Measurements from ENCODE around the gene PGK2.
"Not testable (repeated sequence)": the region's sequence is repeated elsewhere in the genome, so short reads cannot be mapped to it uniquely, and the experiment has no call there.

The PGK2 gene

GRCh38 chr6:49787176-49787575 lies at the start of gene PGK2:
Gene PGK2 (minus strand): TSS chr6:49787285. CDS start chr6:49787187, 98 bp downstream.
- no peaks in the 10 kb centered on the region for H3K27me3 ChIP-seq (ENCODE audit: control insufficient read depth, insufficient read depth, low read length)
- no peaks in the 10 kb centered on the region for H3K36me3 ChIP-seq (ENCODE audit: control insufficient read depth, insufficient read depth, low read length)
- H3K4me3 ChIP-seq (ENCODE audit: low read length), result no peak within 1 kb of the TSS
- no peaks in the 10 kb centered on the region for H3K9me3 ChIP-seq (ENCODE audit: control insufficient read depth, low read length)
- no peaks in the 10 kb centered on the region for H3K4me1 ChIP-seq (ENCODE audit: control insufficient read depth, insufficient read depth, low read length)
- H3K9ac ChIP-seq (ENCODE audit: low read length), result no peak within 1 kb of the TSS

GRCh38 chr6:49835140-49835539 lies 48.1 kb upstream of the PGK2 start:
- Histone ChIP-seq H3K9me3 (ENCODE audit: control insufficient read depth, low read length) (no peaks in the 10 kb centered on the region), H3K27me3 (ENCODE audit: control insufficient read depth, insufficient read depth, low read length) (no peaks in the 10 kb centered on the region), H3K9ac (ENCODE audit: low read length) (no peak overlapping the region), H3K4me3 (ENCODE audit: low read length) (no peak overlapping the region), H3K36me3 (ENCODE audit: control insufficient read depth, insufficient read depth, low read length) (no peaks in the 10 kb centered on the region), H3K4me1 (ENCODE audit: control insufficient read depth, insufficient read depth, low read length) (no peaks in the 10 kb centered on the region)

- no peak overlapping the region for H3K9ac ChIP-seq (ENCODE audit: low read length)
- H3K27me3 ChIP-seq (ENCODE audit: control insufficient read depth, insufficient read depth, low read length), result no peaks in the 10 kb centered on the region
- no peak overlapping the region for H3K4me3 ChIP-seq (ENCODE audit: low read length)
- no peaks in the 10 kb centered on the region for H3K36me3 ChIP-seq (ENCODE audit: control insufficient read depth, insufficient read depth, low read length)
- H3K4me1 ChIP-seq (ENCODE audit: control insufficient read depth, insufficient read depth, low read length), result no peaks in the 10 kb centered on the region
- no peaks in the 10 kb centered on the region for H3K9me3 ChIP-seq (ENCODE audit: control insufficient read depth, low read length)
Observed at GRCh38 chr6:49833386-49833785, 46.3 kb upstream of the PGK2 start.

- H3K27me3 ChIP-seq (ENCODE audit: control insufficient read depth, insufficient read depth, low read length), result no peaks in the 10 kb centered on the region
- H3K9me3 ChIP-seq (ENCODE audit: control insufficient read depth, low read length), result no peaks in the 10 kb centered on the region
- H3K9ac ChIP-seq (ENCODE audit: low read length), result no peak overlapping the region
- no peak overlapping the region for H3K4me3 ChIP-seq (ENCODE audit: low read length)
- no peaks in the 10 kb centered on the region for H3K4me1 ChIP-seq (ENCODE audit: control insufficient read depth, insufficient read depth, low read length)
- H3K36me3 ChIP-seq (ENCODE audit: control insufficient read depth, insufficient read depth, low read length), result no peaks in the 10 kb centered on the region
Observed at GRCh38 chr6:49826743-49827406, 39.8 kb upstream of the PGK2 start.

- Histone ChIP-seq H3K9ac (ENCODE audit: low read length) (no peak overlapping the region), H3K36me3 (ENCODE audit: control insufficient read depth, insufficient read depth, low read length) (no peaks in the 10 kb centered on the region), H3K4me1 (ENCODE audit: control insufficient read depth, insufficient read depth, low read length) (no peaks in the 10 kb centered on the region), H3K27me3 (ENCODE audit: control insufficient read depth, insufficient read depth, low read length) (no peaks in the 10 kb centered on the region), H3K4me3 (ENCODE audit: low read length) (no peak overlapping the region), H3K9me3 (ENCODE audit: control insufficient read depth, low read length) (no peaks in the 10 kb centered on the region)
Observed at GRCh38 chr6:49815166-49815565, 28.1 kb upstream of the PGK2 start.

- Histone ChIP-seq H3K36me3 (ENCODE audit: control insufficient read depth, insufficient read depth, low read length) (no peaks in the 10 kb centered on the region), H3K4me1 (ENCODE audit: control insufficient read depth, insufficient read depth, low read length) (no peaks in the 10 kb centered on the region), H3K27me3 (ENCODE audit: control insufficient read depth, insufficient read depth, low read length) (no peaks in the 10 kb centered on the region), H3K9ac (ENCODE audit: low read length) (no peak overlapping the region), H3K9me3 (ENCODE audit: control insufficient read depth, low read length) (no peaks in the 10 kb centered on the region), H3K4me3 (ENCODE audit: low read length) (no peak overlapping the region)
Observed at GRCh38 chr6:49813248-49813647, 26.2 kb upstream of the PGK2 start.

- H3K4me1 ChIP-seq (ENCODE audit: control insufficient read depth, insufficient read depth, low read length), result no peaks in the 10 kb centered on the region
- H3K4me3 ChIP-seq (ENCODE audit: low read length), result no peak overlapping the region
- H3K9ac ChIP-seq (ENCODE audit: low read length), result no peak overlapping the region
- H3K36me3 ChIP-seq (ENCODE audit: control insufficient read depth, insufficient read depth, low read length), result no peaks in the 10 kb centered on the region
- no peaks in the 10 kb centered on the region for H3K27me3 ChIP-seq (ENCODE audit: control insufficient read depth, insufficient read depth, low read length)
- no peaks in the 10 kb centered on the region for H3K9me3 ChIP-seq (ENCODE audit: control insufficient read depth, low read length)
Observed at GRCh38 chr6:49806145-49806544, 19.1 kb upstream of the PGK2 start.

GRCh38 chr6:49805246-49805645 lies 18.2 kb upstream of the PGK2 start:
- no peak overlapping the region for H3K9ac ChIP-seq (ENCODE audit: low read length)
- H3K9me3 ChIP-seq (ENCODE audit: control insufficient read depth, low read length), result no peaks in the 10 kb centered on the region
- no peaks in the 10 kb centered on the region for H3K4me1 ChIP-seq (ENCODE audit: control insufficient read depth, insufficient read depth, low read length)
- H3K27me3 ChIP-seq (ENCODE audit: control insufficient read depth, insufficient read depth, low read length), result no peaks in the 10 kb centered on the region
- H3K4me3 ChIP-seq (ENCODE audit: low read length), result no peak overlapping the region
- no peaks in the 10 kb centered on the region for H3K36me3 ChIP-seq (ENCODE audit: control insufficient read depth, insufficient read depth, low read length)

- no peaks in the 10 kb centered on the region for H3K27me3 ChIP-seq (ENCODE audit: control insufficient read depth, insufficient read depth, low read length)
- no peaks in the 10 kb centered on the region for H3K9me3 ChIP-seq (ENCODE audit: control insufficient read depth, low read length)
- H3K4me1 ChIP-seq (ENCODE audit: control insufficient read depth, insufficient read depth, low read length), result no peaks in the 10 kb centered on the region
- no peaks in the 10 kb centered on the region for H3K36me3 ChIP-seq (ENCODE audit: control insufficient read depth, insufficient read depth, low read length)
- H3K4me3 ChIP-seq (ENCODE audit: low read length), result no peak overlapping the region
- H3K9ac ChIP-seq (ENCODE audit: low read length), result no peak overlapping the region
Observed at GRCh38 chr6:49801525-49801924, 14.4 kb upstream of the PGK2 start.

- H3K4me1 ChIP-seq (ENCODE audit: control insufficient read depth, insufficient read depth, low read length), result no peaks in the 10 kb centered on the region
- no peaks in the 10 kb centered on the region for H3K36me3 ChIP-seq (ENCODE audit: control insufficient read depth, insufficient read depth, low read length)
- no peaks in the 10 kb centered on the region for H3K27me3 ChIP-seq (ENCODE audit: control insufficient read depth, insufficient read depth, low read length)
- H3K9ac ChIP-seq (ENCODE audit: low read length), result no peak overlapping the region
- no peak overlapping the region for H3K4me3 ChIP-seq (ENCODE audit: low read length)
- H3K9me3 ChIP-seq (ENCODE audit: control insufficient read depth, low read length), result no peaks in the 10 kb centered on the region
Observed at GRCh38 chr6:49799090-49799489, 12.0 kb upstream of the PGK2 start.

- not testable (repeated sequence) for H3K27me3 ChIP-seq (ENCODE audit: control insufficient read depth, insufficient read depth, low read length); H3K4me3 ChIP-seq (ENCODE audit: low read length); H3K36me3 ChIP-seq (ENCODE audit: control insufficient read depth, insufficient read depth, low read length); H3K4me1 ChIP-seq (ENCODE audit: control insufficient read depth, insufficient read depth, low read length); H3K9ac ChIP-seq (ENCODE audit: low read length); H3K9me3 ChIP-seq (ENCODE audit: control insufficient read depth, low read length)
Observed at GRCh38 chr6:49796842-49797455, 9.9 kb upstream of the PGK2 start.

GRCh38 chr6:49790341-49790740 lies 3.3 kb upstream of the PGK2 start:
- no peaks in the 10 kb centered on the region for H3K4me1 ChIP-seq (ENCODE audit: control insufficient read depth, insufficient read depth, low read length)
- H3K9ac ChIP-seq (ENCODE audit: low read length), result no peak overlapping the region
- no peaks in the 10 kb centered on the region for H3K27me3 ChIP-seq (ENCODE audit: control insufficient read depth, insufficient read depth, low read length)
- no peak overlapping the region for H3K4me3 ChIP-seq (ENCODE audit: low read length)
- no peaks in the 10 kb centered on the region for H3K36me3 ChIP-seq (ENCODE audit: control insufficient read depth, insufficient read depth, low read length)
- no peaks in the 10 kb centered on the region for H3K9me3 ChIP-seq (ENCODE audit: control insufficient read depth, low read length)
